DMS79 (cell line): ENCODE measurements around the gene VASN.
A peak's percentile ranks its signal among the peaks of the same experiment; 100 is the strongest.
"Not testable (repeated sequence)": the region's sequence is repeated elsewhere in the genome, so short reads cannot be mapped to it uniquely, and the experiment has no call there.

Experiments used
- DNase-seq: peaks from one replicate; lab custom pipeline; 2025; lab: John Stamatoyannopoulos, UW

Gene VASN

GRCh38 chr16:4385066-4385788, 13.6 kb downstream of the VASN start:
- no peak for DNase-seq

DNA sequence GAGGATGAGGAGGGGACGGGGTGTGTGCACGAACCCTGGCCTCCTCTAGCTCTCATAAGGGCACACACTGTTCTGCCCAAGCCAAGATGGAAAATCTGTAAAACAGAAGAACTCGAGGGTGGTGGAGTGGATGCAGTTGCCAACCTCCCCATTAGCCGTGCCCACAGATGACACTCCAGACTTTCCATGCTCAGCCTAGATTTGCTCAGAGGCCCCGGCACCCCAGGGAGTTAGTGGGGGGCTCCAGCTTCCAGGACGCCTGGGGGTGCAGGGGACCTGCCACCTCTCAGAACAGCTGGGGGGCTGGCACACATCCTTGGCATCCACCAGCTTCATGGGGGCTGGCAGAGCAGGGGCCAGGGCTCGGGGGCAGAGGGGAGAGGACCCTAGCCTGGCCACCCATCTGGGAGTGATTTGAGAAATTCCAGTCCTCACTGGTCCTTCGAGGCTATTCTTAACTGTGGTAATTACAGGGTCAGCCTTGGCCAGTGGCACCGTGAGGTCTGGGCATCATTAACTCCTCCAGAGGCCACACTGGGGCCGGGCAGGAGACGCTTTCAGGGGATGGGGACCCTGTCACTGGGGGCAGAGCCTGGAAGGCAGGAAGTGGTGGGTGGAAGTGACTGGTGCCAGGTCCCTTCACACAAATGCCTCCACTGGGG, 14.3 kb downstream of the VASN start:
- DNase-seq: no peak

GRCh38 chr16:4386451-4386805, 14.8 kb downstream of the VASN start:
- DNase-seq: no peak

GRCh38 chr16:4386951-4387565, 15.4 kb downstream of the VASN start:
- no peak for DNase-seq

DNA sequence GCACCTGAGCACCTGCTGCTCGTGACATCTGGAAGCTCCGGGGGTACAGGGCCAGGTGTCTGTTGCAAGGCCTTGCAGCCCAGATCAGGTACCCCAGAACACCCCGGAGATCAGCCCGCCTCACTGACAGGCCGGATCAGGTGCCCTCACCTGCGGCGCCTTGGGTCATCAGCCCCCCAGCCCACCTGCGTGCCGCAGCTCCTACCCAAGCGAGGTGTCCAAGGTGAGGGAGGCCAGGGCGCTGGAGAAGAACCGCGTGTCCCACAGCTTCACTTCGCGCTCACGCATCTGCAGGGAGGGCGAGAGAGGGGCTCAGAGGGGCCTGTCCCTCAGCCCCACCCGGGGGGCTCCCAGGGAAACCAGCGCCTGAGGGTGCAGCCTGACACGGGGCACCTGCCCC, 16.1 kb downstream of the VASN start:
- no peak for DNase-seq

- DNase-seq: no peak
These were observed 16.8 kb downstream of the VASN start for GRCh38 chr16:4388271-4389021.

GRCh38 chr16:4389051-4389955, 17.7 kb downstream of the VASN start:
- DNase-seq: no peak

GRCh38 chr16:4390266-4391260, 18.9 kb downstream of the VASN start:
- DNase-seq: no peak

GRCh38 chr16:4391631-4392381, 20.2 kb downstream of the VASN start:
- no peak for DNase-seq

DNA sequence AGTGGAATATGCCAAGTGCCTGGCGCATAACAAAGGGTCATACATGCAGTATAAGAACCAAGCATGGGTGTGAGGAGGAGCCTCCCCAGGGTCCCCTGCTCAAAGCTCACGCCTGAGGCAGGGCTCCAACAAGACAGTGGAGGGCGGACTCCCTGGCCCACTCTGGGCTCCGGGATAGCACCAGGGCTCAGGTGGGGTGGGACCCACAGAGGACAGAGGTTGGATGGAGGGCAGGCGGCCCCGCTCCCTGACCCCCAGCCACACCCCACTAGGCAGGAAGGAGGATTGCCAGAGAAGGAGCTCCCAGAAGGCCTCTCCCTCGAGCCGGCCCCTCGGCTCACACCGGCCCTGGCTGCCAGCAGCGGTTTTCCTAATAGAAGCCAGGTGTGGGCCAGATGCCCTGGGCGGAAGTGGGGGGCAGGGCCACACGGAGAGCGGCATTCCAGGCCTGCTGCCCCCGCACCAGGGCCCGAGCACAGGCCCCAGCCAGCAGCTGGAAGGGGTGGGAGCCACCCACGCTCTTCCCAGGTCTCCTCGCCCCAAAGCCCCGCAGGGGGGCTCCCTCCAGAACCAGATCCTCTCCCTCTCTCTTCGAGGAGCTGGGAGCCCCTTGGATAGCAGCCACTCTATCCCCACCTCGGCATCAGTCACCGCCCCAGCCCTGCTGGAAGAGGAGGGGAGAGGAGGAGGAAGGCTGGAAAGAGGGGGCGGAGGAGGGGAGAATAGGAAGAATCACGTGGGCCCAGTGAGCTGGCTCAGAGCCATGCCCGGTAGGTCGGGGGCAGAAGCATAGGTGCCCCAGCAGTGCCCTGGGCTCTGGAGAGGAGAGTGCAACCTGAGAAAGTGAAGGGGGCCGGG, 21.0 kb downstream of the VASN start:
- DNase-seq: no peak

GRCh38 chr16:4393240-4393600, 21.6 kb downstream of the VASN start:
- DNase-seq: no peak

DNA sequence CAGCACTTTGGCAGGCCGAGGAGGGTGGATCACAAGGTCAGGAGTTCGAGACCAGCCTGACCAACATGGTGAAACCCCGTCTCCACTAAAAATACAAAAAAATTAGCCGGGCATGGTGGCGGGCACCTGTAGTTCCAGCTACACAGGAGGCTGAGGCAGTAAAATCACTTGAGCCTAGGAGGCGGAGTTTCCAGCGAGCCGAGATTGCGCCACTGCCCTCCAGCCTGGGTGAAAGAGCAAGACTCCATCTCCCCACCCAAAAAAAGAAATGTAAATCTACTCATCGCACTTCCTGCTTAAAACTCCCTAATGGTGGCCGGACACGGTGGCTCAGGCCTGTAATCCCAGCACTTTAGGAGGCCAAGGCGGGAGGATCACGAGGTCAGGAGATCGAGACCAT, 22.2 kb downstream of the VASN start:
- DNase-seq: not testable (repeated sequence)

GRCh38 chr16:4395055-4395726, 23.5 kb downstream of the VASN start:
- DNase-seq: no peak

GRCh38 chr16:4399001-4399730, 27.5 kb downstream of the VASN start:
- no peak for DNase-seq

- no peak for DNase-seq
These were observed 29.4 kb downstream of the VASN start for GRCh38 chr16:4401094-4401501.

DNA sequence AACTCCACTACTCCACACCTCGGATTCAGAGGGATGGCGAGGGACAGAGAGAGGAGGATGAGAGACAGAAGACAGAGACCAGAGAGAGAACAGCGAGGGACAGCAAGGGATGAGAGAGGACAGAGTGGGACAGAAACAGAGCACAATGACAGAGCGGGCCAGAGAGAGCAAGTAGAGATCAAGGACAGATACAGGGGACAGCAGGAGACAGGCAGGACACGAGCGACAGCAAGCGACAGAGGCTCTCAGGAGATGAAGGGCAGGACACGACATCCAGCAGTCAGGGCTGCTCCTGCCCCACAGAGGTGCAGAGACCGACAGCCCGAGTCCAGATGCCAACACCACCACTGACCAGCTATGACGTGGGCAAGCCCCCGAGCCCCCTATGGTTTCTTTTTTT, 29.9 kb downstream of the VASN start:
- DNase-seq: no peak

- DNase-seq: peak; percentile 8
These were observed 30.9 kb downstream of the VASN start for GRCh38 chr16:4402439-4403132.
